Neural cell (in vitro differentiated cells): Measurements from ENCODE around the gene FGF9.

ENCODE experiments used
- EP300 ChIP-seq: fragments of 450-650 bp; conservative IDR thresholded peaks from 2 replicates; pipeline ENCODE4 v1.6.1; 2014; ENCODE audit warnings: antibody characterized with exemption, mild to moderate bottlenecking, moderate library complexity; ENCODE audit not compliant: poor library complexity, severe bottlenecking
- EZH2 ChIP-seq: fragments of 200-600, 300-800 bp; shearing (Covaris generic), sonication (generic); IDR thresholded peaks from 2 replicates; pipeline ENCODE4 v1.6.1; 2014; ENCODE audit warnings: antibody characterized with exemption, low read length, borderline replicate concordance, mild to moderate bottlenecking; ENCODE audit not compliant: insufficient read depth, poor library complexity, severe bottlenecking
- MXI1 ChIP-seq: fragments of 450-650 bp; conservative IDR thresholded peaks from 2 replicates; pipeline ENCODE4 v1.6.1; 2014; ENCODE audit warnings: antibody characterized with exemption, mild to moderate bottlenecking; ENCODE audit not compliant: poor library complexity, severe bottlenecking
- POLR2AphosphoS5 ChIP-seq: IDR thresholded peaks from 2 replicates; pipeline ENCODE4 v1.6.1; 2012
- SMC3 ChIP-seq: fragments of 450-650 bp; conservative IDR thresholded peaks from 2 replicates; pipeline ENCODE4 v1.6.1; 2014; ENCODE audit warnings: antibody characterized with exemption, mild to moderate bottlenecking, moderate library complexity; ENCODE audit not compliant: poor library complexity
- TAF1 ChIP-seq: IDR thresholded peaks from 2 replicates; pipeline ENCODE4 v1.6.1; 2012; ENCODE audit warnings: low read depth
- TF ChIP-seq, protein P1 (sequence below): fragments of 450-650 bp; IDR thresholded peaks from 2 replicates; pipeline ENCODE4 v1.5.1; 2014; ENCODE audit warnings: antibody characterized with exemption, mild to moderate bottlenecking, moderate library complexity; ENCODE audit not compliant: poor library complexity, severe bottlenecking
- TF ChIP-seq, protein P2 (sequence below): IDR thresholded peaks from 2 replicates; pipeline ENCODE4 v1.6.1; 2012; ENCODE audit warnings: borderline replicate concordance

DNA sequence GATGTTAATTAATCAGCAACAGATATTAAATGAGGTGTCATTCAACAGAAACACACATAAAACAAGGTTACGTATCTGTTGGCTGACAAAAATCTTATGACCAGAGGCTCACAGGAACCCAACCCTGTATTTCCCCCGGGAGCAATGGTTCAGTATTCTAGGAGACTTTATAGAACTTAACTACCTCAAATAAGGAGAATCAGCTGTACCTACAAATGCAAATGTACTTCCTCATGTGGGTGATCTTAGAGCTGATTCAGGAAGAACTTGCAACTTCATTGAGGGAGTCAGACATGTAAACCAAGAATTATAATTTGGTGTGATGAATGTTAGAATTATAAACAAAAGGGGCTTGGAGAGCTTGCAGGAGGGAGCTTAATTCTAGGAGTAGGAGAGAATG lies 20.1 kb downstream of the FGF9 start:
- TF ChIP-seq, protein P1, sequence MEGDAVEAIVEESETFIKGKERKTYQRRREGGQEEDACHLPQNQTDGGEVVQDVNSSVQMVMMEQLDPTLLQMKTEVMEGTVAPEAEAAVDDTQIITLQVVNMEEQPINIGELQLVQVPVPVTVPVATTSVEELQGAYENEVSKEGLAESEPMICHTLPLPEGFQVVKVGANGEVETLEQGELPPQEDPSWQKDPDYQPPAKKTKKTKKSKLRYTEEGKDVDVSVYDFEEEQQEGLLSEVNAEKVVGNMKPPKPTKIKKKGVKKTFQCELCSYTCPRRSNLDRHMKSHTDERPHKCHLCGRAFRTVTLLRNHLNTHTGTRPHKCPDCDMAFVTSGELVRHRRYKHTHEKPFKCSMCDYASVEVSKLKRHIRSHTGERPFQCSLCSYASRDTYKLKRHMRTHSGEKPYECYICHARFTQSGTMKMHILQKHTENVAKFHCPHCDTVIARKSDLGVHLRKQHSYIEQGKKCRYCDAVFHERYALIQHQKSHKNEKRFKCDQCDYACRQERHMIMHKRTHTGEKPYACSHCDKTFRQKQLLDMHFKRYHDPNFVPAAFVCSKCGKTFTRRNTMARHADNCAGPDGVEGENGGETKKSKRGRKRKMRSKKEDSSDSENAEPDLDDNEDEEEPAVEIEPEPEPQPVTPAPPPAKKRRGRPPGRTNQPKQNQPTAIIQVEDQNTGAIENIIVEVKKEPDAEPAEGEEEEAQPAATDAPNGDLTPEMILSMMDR, result no peak
- TF ChIP-seq TAF1 (no peak), EP300 (no peak), POLR2AphosphoS5 (no peak), MXI1 (no peak), SMC3 (no peak), EZH2 (no peak)
- TF ChIP-seq, protein P2, sequence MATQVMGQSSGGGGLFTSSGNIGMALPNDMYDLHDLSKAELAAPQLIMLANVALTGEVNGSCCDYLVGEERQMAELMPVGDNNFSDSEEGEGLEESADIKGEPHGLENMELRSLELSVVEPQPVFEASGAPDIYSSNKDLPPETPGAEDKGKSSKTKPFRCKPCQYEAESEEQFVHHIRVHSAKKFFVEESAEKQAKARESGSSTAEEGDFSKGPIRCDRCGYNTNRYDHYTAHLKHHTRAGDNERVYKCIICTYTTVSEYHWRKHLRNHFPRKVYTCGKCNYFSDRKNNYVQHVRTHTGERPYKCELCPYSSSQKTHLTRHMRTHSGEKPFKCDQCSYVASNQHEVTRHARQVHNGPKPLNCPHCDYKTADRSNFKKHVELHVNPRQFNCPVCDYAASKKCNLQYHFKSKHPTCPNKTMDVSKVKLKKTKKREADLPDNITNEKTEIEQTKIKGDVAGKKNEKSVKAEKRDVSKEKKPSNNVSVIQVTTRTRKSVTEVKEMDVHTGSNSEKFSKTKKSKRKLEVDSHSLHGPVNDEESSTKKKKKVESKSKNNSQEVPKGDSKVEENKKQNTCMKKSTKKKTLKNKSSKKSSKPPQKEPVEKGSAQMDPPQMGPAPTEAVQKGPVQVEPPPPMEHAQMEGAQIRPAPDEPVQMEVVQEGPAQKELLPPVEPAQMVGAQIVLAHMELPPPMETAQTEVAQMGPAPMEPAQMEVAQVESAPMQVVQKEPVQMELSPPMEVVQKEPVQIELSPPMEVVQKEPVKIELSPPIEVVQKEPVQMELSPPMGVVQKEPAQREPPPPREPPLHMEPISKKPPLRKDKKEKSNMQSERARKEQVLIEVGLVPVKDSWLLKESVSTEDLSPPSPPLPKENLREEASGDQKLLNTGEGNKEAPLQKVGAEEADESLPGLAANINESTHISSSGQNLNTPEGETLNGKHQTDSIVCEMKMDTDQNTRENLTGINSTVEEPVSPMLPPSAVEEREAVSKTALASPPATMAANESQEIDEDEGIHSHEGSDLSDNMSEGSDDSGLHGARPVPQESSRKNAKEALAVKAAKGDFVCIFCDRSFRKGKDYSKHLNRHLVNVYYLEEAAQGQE, result no peak
